AG04449 (cell line): ENCODE data around the gene BAZ2B.

Source experiments
- CTCF ChIA-PET: fragments of 350-600 bp; formaldehyde crosslinking; extraction: SDS; loops from one replicate; lab custom pipeline; 2021; ENCODE audit warnings: antibody characterized with exemption; lab: Yijun Ruan, JAX
- POLR2A ChIA-PET: fragments of 400-600, 350-600 bp; formaldehyde crosslinking; extraction: SDS; loops from one replicate; lab custom pipeline; 2020; ENCODE audit warnings: antibody characterized with exemption, inconsistent platforms; lab: Yijun Ruan, JAX
- DNase-seq: peaks from one replicate; pipeline ENCODE4 v3.0.0-alpha.2; 2010; ENCODE audit warnings: low read depth, low spot score
- H3K4me3 ChIP-seq: 2 replicates; pipeline ENCODE4 v1.5.1; 2011; ENCODE audit warnings: low read depth, mild to moderate bottlenecking, control low read depth, low read length
- CTCF ChIP-seq: IDR thresholded peaks from one replicate; pipeline ENCODE4 v1.5.1; 2011; ENCODE audit warnings: mild to moderate bottlenecking, moderate library complexity, low read length, control low read depth, inconsistent platforms; ENCODE audit not compliant: insufficient read depth; ENCODE audit errors: missing control alignments

Gene BAZ2B

GRCh38 chr2:159613651-159614285, 2.6 kb downstream of the BAZ2B start:
- CTCF ChIA-PET: interaction anchor here (1.4 kb wide), 1 partner anchor 18 kb away, joined by 4 read pairs; no protein-coding TSS in a partner anchor
- TF ChIP-seq CTCF: no peak
- POLR2A ChIA-PET: interaction anchor here (2.1 kb wide), 1 partner anchor 99 kb away, joined by 18 read pairs; the partner anchor contains the start of gene MARCHF7

GRCh38 chr2:159613091-159613490, 3.3 kb downstream of the BAZ2B start:
- TF ChIP-seq CTCF: no peak
- ChIA-PET POLR2A (no interaction called here), CTCF (interaction anchor here (1.4 kb wide), 1 partner anchor 17 kb away, joined by 4 read pairs; no protein-coding TSS in a partner anchor)
- H3K4me3 ChIP-seq: no peak overlapping the region
- DNase-seq: no peak

More at GRCh38 chr2:159613651-159614285, 2.6 kb downstream of the BAZ2B start:
- peak overlapping the region; percentile 71 for H3K4me3 ChIP-seq
- DNase-seq: no peak

- DNase-seq: no peak
- POLR2A ChIA-PET: no interaction called here
- no peak overlapping the region for H3K4me3 ChIP-seq
- no peak for TF ChIP-seq CTCF
- CTCF ChIA-PET: interaction anchor here (1.4 kb wide), 1 partner anchor 16 kb away, joined by 4 read pairs; no protein-coding TSS in a partner anchor
Measured at GRCh38 chr2:159612255-159612901, 4.0 kb downstream of the BAZ2B start.

- TF ChIP-seq CTCF: no peak
- ChIA-PET CTCF (no interaction called here), POLR2A (no interaction called here)
- no peak overlapping the region for H3K4me3 ChIP-seq
- no peak for DNase-seq
Measured at GRCh38 chr2:159609811-159610549, 6.4 kb downstream of the BAZ2B start.

GRCh38 chr2:159608723-159609308, 7.5 kb downstream of the BAZ2B start:
- no peak for TF ChIP-seq CTCF
- no peak overlapping the region for H3K4me3 ChIP-seq
- no peak for DNase-seq
- CTCF ChIA-PET: no interaction called here
- POLR2A ChIA-PET: interaction anchor here (1.1 kb wide), 1 partner anchor 8 kb away, joined by 3 read pairs; no protein-coding TSS in a partner anchor

GRCh38 chr2:159608108-159608507, 8.2 kb downstream of the BAZ2B start:
- DNase-seq: no peak
- CTCF ChIA-PET: no interaction called here
- POLR2A ChIA-PET: interaction anchor here (1.1 kb wide), 1 partner anchor 7 kb away, joined by 3 read pairs; no protein-coding TSS in a partner anchor
- H3K4me3 ChIP-seq: no peak overlapping the region
- TF ChIP-seq CTCF: no peak
